Epithelial cell of esophagus (primary cell): ENCODE results near the gene SUSD4.

ENCODE experiments used
- DNase-seq: peaks from one replicate; pipeline ENCODE4 v3.0.0; 2010; ENCODE audit warnings: low read depth
- H3K4me3 ChIP-seq: 2 replicates; pipeline ENCODE4 v1.5.1; 2011; ENCODE audit warnings: mild to moderate bottlenecking, low read length, control low read depth
- TF ChIP-seq, protein P1 (sequence below): IDR thresholded peaks from 2 replicates; pipeline ENCODE4 v1.5.1; 2011; ENCODE audit warnings: low read depth, mild to moderate bottlenecking, low read length, control low read depth, inconsistent platforms; ENCODE audit not compliant: insufficient read depth; ENCODE audit errors: missing control alignments

SUSD4 gene

DNA sequence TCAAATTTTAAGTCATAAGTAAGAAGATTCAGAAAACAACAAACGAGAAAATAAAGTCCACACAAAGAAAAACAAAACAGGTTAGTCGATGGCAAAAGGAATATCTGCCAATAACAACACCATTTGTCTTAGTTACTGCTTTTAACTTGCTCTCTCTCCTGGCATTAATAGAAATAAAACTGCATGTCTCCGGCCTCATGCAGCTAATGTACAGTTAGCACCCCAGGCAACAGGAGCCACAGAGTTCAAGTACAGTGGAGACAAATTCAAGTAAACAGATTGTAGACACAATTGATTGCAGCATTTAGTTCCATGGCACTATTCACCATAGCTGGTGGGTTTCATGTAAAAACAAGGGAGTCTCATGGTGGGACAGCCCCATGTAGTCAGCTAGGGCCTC, 33.5 kb downstream of the SUSD4 start:
- TF ChIP-seq, protein P1, sequence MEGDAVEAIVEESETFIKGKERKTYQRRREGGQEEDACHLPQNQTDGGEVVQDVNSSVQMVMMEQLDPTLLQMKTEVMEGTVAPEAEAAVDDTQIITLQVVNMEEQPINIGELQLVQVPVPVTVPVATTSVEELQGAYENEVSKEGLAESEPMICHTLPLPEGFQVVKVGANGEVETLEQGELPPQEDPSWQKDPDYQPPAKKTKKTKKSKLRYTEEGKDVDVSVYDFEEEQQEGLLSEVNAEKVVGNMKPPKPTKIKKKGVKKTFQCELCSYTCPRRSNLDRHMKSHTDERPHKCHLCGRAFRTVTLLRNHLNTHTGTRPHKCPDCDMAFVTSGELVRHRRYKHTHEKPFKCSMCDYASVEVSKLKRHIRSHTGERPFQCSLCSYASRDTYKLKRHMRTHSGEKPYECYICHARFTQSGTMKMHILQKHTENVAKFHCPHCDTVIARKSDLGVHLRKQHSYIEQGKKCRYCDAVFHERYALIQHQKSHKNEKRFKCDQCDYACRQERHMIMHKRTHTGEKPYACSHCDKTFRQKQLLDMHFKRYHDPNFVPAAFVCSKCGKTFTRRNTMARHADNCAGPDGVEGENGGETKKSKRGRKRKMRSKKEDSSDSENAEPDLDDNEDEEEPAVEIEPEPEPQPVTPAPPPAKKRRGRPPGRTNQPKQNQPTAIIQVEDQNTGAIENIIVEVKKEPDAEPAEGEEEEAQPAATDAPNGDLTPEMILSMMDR, result no peak
- DNase-seq, result no peak
- no peak overlapping the region for H3K4me3 ChIP-seq

GRCh38 chr1:223329664-223330415, 34.1 kb downstream of the SUSD4 start:
- TF ChIP-seq, protein P1, result no peak
- H3K4me3 ChIP-seq, result no peak overlapping the region
- no peak for DNase-seq

GRCh38 chr1:223329252-223329651, 34.7 kb downstream of the SUSD4 start:
- DNase-seq, result no peak
- TF ChIP-seq, protein P1, result no peak
- no peak overlapping the region for H3K4me3 ChIP-seq

DNA sequence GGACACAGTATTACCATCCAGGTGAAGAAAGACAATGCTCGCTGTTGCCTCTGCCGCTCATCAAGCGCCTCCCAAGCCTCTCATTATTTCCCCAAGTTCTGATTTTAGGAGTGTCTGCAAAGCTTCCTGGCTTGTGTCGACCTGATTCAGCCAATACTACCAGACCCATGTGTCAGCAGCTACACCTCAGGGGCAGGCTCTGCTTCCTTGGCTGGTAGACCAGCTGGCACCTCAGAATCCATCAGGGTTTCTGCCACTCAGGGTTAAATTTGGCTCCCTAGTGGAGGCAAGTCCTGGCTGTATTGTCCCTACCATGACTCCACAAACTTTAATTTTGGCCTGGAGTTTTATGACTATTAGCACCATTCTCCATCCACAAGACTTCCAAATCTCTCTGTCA, 35.4 kb downstream of the SUSD4 start:
- TF ChIP-seq, protein P1, result no peak
- DNase-seq, result peak; percentile 44
- no peak overlapping the region for H3K4me3 ChIP-seq

- no peak overlapping the region for H3K4me3 ChIP-seq
- DNase-seq, result peak; percentile 46
- TF ChIP-seq, protein P1, result no peak
Measured at GRCh38 chr1:223326776-223327175, 37.2 kb downstream of the SUSD4 start.

DNA sequence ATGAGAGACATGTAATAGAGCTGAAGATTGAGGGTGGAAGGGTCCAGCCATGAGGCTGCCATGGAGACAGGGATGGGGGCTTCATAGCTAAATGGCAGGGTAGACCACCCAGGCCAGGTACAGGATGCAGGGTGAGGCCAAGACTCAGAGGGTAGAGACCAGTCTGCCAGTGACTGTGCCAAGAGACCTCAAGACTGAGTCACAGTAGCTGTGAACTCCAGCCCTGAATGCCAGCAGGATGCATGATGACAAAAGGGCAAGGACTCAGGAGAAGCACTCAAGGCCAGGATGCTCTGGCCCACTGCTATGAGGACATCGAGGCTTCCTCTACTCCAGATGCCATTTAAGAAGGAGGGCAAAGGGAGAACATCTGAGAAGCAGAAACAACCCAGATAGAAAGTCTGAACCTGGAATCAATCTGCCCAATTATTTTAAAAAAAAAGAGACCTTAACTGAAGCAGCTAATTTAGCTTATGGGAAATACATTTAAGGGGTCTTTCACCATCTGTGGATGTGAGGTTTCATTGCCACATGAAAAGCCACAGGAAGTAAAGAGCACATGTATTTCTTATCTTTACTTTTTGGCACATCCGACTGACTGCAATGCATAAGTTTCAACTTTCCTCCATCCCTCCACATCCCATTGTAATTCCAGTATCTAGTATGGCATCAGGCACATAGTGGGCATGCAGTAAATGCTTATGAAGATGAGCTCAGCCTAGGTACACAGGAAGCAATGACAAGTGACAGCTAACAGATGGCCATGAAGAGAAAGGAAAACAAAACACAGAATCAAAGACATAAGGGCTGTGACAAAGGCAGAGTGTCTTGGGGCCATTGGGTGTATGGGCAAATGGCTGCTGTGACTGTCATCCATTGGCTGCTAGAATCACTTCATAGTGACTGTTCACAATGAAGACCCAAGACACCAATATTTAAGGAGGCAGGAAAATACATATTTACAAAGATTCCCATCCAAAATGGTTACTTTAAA, 40.2 kb downstream of the SUSD4 start:
- TF ChIP-seq, protein P1, result no peak
- no peak for DNase-seq
- H3K4me3 ChIP-seq, result no peak overlapping the region
